Measurements from ENCODE around the gene TMEM18.
A peak's percentile ranks its signal among the peaks of the same experiment; 100 is the strongest.

TMEM18 gene

DNA sequence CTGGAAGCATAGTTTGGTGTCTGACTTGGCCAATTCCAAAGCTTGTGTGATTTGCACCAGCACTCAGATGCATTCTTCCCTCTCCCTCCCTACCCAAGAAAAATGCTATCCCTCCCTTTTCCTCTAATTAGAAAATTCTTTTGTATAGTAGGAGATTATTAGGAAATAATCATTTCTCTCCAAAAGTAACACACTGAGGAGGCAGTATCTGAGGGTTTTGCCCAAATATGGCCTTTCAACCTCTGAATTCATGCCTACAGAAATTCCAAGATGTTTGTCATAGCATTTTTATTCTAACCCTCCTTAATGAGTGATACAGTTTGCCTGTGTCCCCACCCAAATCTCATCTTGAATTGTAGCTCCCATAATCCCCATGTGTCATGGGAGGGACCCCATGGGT is 5.0 kb upstream of the TMEM18 start:
- H3K4me1 Mint-ChIP-seq = peaks cover 15% of the 10 kb centered on the region
- DNase-seq (ENCODE audit: low spot score in 2 of 2) = peak in 1 of 2 donors; percentile 4
- no peak overlapping the region for H3K4me3 Mint-ChIP-seq
- H3K27ac Mint-ChIP-seq = no peak overlapping the region
- no peak for ATAC-seq
- H3K9me3 Mint-ChIP-seq = peaks cover 14% of the 10 kb centered on the region
- H3K36me3 Mint-ChIP-seq = peaks cover 15% of the 10 kb centered on the region

DNA sequence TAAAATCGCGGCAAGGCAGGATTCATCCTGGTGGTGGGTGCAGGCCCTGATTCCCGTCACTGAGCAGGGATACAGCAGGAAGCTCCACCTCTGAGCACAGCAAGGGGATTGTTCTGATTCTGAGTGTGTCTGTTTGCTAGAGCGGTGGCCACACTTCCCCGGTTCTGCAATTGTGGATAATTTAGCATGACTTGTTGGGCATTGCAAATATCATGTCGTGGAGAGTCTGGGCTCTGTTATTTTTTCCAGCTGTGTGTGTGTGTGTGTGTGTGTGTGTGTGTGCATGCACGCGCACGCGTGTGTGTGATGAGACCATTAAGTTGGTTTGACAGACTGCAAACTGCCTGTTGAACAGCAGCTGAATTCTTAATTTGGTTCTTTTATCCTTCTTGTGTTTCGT is 4.1 kb upstream of the TMEM18 start:
- Mint-ChIP-seq H3K4me1 (peaks cover 20% of the 10 kb centered on the region), H3K27ac (no peak overlapping the region), H3K36me3 (peaks cover 24% of the 10 kb centered on the region), H3K4me3 (no peak overlapping the region), H3K9me3 (peaks cover 11% of the 10 kb centered on the region)
- no peak for ATAC-seq
- no peak for DNase-seq (ENCODE audit: low spot score in 2 of 2)

DNA sequence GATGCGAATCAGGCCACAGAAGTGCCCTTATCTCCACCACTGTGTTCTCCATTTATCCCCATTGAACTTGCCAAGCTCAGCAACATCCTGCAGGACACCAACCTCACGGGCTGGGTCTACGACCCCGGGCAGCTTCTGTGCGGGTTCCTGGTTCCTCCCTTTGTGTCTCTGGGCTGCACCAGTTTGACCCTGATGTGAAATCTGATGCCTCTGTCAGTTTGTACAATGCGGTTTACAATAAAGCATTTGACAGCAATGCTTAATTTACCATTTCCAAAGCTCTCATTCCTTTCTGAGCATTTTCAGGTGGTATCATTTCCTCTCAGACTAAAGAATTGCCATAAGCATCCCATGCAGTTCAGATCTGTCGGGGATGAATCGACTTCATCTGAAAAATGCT is 3.3 kb upstream of the TMEM18 start:
- no peak overlapping the region for H3K27ac Mint-ChIP-seq
- no peak for ATAC-seq
- no peak for DNase-seq (ENCODE audit: low spot score in 2 of 2)
- H3K9me3 Mint-ChIP-seq = peaks cover 11% of the 10 kb centered on the region
- no peak overlapping the region for H3K4me3 Mint-ChIP-seq
- peaks cover 28% of the 10 kb centered on the region for H3K4me1 Mint-ChIP-seq
- peaks cover 32% of the 10 kb centered on the region for H3K36me3 Mint-ChIP-seq

DNA sequence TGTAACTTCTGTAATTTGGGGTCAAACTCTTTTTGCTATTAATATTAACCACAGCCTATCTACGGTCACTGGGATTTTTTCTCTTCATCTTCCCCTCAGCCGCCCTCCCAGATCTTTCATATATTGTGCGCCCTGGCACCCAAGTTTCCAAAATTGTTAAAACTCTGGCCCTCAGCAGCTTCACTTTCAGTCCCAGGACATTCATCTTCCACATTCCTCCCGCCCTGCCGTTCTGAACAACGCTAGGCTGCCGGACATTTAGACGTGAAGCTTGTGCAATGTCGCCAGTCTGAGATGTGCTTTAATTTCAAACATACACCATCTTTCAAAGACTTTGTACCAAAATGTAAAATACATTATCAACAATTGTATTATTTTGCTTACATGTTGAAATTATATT is 1.8 kb upstream of the TMEM18 start:
- Mint-ChIP-seq H3K27ac (peak overlapping the region; percentile 100), H3K9me3 (no peaks in the 10 kb centered on the region), H3K4me3 (peak overlapping the region; percentile 95), H3K36me3 (peaks cover 42% of the 10 kb centered on the region), H3K4me1 (peaks cover 44% of the 10 kb centered on the region)
- DNase-seq (ENCODE audit: low spot score in 2 of 2) (peak in 1 of 2 donors; percentile 10), ATAC-seq (no peak)

DNA sequence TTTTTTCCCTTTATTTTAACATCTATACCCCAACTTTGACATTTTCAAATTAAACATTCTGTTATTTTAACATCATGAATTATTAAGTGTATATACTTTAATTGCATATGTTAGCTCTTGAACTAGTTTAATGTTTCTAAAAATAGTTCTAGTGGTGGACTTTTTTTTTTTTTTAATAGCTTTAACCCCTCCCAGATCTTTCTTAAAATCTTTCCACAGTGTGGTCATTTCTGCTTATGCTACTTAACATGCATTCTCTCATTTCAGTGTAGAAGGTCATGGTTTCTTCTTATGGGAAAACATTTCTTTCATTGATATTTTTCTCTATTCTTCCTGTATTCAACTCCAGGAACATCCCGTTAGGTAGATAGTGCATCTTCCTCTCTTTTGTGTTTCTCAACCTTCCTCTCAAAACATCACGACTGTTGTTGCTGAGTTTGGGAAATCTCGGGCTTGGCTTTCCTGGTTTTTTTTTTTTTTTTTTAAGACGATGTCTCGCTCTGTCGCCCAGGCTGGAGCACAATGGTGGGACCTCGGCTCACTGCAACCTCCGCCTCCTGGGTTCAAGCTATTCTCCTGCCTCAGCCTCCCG is 849 bp upstream of the TMEM18 start:
- DNase-seq (ENCODE audit: low spot score in 2 of 2) (no peak), ATAC-seq (no peak)
- Mint-ChIP-seq H3K4me3 (peak overlapping the region; percentile 95), H3K4me1 (peaks cover 49% of the 10 kb centered on the region), H3K9me3 (no peaks in the 10 kb centered on the region), H3K36me3 (peaks cover 45% of the 10 kb centered on the region), H3K27ac (peak overlapping the region; percentile 100)

DNA sequence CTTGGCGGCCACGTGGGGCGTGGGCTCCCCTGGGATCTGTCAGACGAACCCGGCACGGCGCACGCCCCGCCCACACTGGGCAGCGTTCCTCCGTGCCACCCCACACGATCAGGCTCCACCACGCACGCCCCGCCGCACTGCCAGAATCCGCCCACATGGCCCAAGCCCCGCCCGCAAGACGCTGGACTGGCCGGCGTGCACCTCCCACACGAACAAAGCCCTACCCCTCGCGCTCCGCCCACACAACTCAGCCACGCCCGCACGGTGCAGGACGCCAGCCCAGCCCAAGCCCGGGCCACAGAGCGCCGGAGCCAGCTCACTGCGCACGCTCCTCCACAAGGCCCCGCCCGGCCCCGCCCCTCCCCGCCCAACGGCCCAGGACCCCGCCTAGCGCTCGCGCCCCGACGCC is 555 bp downstream of the TMEM18 start:
- Mint-ChIP-seq H3K27ac (peak overlapping the region; percentile 100), H3K36me3 (peaks cover 52% of the 10 kb centered on the region), H3K4me3 (peak overlapping the region; percentile 95)

DNA sequence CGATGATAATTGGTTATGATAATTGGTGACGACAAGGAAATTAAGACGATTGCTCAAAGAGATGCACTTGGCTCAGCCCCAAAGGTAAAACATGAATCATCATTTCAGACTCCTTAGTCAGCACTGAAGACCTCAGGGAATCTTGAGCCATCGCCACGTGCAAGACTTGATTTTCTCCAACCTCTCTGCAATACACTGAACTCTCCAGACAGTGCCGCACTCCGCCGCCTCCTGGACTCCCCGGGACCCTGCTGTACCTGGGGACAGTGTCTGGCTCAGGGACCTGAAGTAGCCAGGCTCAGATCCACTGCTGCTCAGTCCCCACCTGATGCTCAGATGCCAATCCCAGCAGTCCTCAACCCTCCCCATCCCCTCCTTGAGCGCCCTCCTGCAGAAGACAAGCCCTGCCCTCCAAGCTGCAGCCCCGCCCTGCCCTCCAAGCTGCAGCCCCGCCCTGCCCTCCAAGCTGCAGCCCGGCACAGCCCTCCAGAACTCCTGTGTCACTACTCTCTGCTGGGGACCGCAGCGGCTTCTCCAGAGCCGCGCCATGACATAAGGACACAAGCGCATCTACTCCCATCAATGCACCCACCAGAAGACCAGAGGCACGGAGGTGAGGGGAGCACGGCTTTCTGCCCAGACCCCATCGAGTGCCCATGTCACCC is 1.1 kb downstream of the TMEM18 start:
- H3K36me3 Mint-ChIP-seq = peaks cover 54% of the 10 kb centered on the region
- ATAC-seq (peak; percentile 52), DNase-seq (ENCODE audit: low spot score in 2 of 2) (no peak)
- no peaks in the 10 kb centered on the region for H3K9me3 Mint-ChIP-seq
- peaks cover 55% of the 10 kb centered on the region for H3K4me1 Mint-ChIP-seq
- H3K27ac Mint-ChIP-seq = peak overlapping the region; percentile 100
- peak overlapping the region; percentile 95 for H3K4me3 Mint-ChIP-seq

More for the DNA sequence above, 555 bp downstream of the TMEM18 start:
- no peaks in the 10 kb centered on the region for H3K9me3 Mint-ChIP-seq
- DNase-seq (ENCODE audit: low spot score in 2 of 2) (peak; percentile 92 to 98), ATAC-seq (peak; percentile 87)
- peaks cover 55% of the 10 kb centered on the region for H3K4me1 Mint-ChIP-seq

DNA sequence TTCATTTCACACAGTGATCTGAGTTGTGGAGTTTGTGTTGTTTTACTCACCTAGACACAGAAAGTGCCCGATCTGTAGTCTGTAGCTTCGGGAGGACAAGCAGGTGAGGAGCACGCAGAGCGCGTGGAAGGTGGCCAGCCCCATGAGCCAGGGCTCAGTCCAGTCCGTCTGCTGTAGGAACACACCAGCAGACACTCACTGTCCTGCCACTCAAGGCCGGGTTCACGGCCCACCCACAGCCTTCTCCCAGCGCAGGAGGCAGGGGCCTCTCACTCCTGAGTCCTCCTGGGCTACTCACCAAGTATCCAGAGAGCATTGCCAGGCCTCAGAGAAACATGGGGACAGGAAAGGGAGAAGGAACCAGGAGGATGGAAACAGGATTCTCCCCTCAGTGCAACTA is 1.7 kb downstream of the TMEM18 start:
- H3K4me1 Mint-ChIP-seq = peaks cover 61% of the 10 kb centered on the region
- no peaks in the 10 kb centered on the region for H3K9me3 Mint-ChIP-seq
- no peak for ATAC-seq
- peak in 1 of 2 donors; percentile 50 for DNase-seq (ENCODE audit: low spot score in 2 of 2)
- H3K36me3 Mint-ChIP-seq = peaks cover 60% of the 10 kb centered on the region
- peak overlapping the region; percentile 95 for H3K4me3 Mint-ChIP-seq
- no peak overlapping the region for H3K27ac Mint-ChIP-seq

DNA sequence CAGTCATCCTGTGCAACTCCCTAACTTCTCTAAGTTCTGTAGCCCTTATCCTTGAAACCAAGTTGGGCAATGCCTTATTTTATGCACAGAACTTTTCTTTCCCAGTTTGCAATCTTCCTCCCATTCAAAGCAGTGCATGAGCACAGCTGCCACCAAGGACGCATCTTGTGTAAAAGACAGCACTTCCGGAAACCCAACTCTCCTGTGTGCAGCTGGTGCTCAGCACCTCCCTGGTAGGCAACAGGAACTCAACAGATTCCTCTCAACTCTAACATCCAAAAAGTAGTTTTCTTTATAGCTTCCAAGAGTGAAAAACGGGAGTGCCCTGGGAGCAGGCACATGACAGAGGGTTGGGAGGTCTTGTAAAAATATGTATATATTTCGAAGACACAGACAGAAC is 2.2 kb downstream of the TMEM18 start:
- Mint-ChIP-seq H3K4me1 (peaks cover 65% of the 10 kb centered on the region), H3K4me3 (peak overlapping the region; percentile 95), H3K9me3 (no peaks in the 10 kb centered on the region), H3K27ac (peak overlapping the region; percentile 13), H3K36me3 (peaks cover 65% of the 10 kb centered on the region)
- ATAC-seq (no peak), DNase-seq (ENCODE audit: low spot score in 2 of 2) (peak in 1 of 2 donors; percentile 45)

DNA sequence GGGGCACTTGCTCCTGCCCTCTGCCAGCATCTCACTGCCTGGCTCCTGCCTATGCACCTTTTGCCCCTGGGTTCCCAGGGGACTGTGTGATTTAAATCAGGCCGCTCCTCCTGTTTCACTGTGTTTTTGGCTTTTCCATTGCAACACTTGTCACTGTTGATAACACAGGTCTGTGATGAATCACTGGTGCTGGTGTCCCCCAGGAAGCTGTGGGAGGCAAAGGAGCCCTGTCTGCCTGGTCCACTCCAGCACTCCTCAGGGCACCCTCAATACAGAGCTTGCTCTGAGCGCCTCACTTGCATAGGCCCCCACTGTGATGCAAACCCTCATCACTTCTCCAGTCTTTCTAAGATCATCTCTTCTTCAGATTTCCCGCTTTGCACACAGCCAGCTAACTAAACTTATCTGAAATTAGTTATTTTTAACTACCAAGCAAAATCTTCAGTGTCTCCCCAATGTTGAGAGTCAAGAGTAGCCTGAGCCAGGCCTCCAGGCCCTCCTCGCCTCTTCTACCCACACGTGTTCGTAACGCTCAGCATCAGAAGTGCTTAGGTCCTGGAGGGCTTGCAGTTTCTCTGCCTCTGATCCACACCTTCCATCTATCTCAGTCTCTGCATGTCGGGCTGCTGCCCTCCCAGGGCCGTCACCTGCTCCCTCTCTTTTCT is 2.8 kb downstream of the TMEM18 start:
- peak overlapping the region; percentile 13 for H3K27ac Mint-ChIP-seq
- peaks cover 71% of the 10 kb centered on the region for H3K36me3 Mint-ChIP-seq
- H3K4me1 Mint-ChIP-seq = peaks cover 66% of the 10 kb centered on the region
- DNase-seq (ENCODE audit: low spot score in 2 of 2) (peak in 1 of 2 donors; percentile 46), ATAC-seq (no peak)
- H3K9me3 Mint-ChIP-seq = no peaks in the 10 kb centered on the region
- peak overlapping the region; percentile 95 for H3K4me3 Mint-ChIP-seq

DNA sequence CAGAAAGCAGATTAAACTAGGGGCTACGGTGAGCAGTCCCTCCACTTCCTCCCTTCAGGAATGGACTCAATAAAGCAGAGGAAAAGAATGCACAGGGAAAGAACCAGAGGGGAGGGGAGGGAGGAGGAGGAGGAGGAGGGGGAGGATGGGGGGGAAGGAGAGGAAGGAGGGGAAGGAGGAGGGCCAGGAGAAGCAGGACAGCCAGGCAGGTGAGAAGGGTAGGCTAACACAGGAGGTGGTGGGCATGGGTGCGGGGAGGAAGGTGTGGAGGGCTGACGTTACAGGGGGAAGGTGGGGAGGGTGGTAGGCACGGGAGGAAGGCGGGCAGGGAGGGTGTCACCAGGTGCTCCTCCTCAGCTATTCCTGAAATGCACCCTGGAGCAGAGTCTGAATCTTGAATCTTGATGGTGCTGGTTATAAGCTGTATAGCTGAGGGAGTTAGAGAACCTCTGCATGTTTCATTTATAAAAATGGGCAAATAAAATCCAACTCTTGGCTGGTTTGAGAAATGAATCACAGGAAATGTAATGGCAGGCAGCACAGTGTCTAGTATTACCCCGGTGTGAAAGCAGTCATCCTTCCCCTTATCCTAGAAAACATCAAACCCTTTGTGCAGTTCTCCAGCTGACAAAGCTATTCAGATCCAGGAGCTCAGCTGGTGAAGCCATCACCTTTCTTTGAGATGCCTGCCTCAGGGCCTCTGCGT is 3.4 kb downstream of the TMEM18 start:
- DNase-seq (ENCODE audit: low spot score in 2 of 2) = peak in 1 of 2 donors; percentile 49
- no peak for ATAC-seq
- peak overlapping the region; percentile 95 for H3K4me3 Mint-ChIP-seq
- peaks cover 77% of the 10 kb centered on the region for H3K36me3 Mint-ChIP-seq
- peak overlapping the region; percentile 50 for H3K27ac Mint-ChIP-seq
- peaks cover 61% of the 10 kb centered on the region for H3K4me1 Mint-ChIP-seq
- H3K9me3 Mint-ChIP-seq = no peaks in the 10 kb centered on the region

DNA sequence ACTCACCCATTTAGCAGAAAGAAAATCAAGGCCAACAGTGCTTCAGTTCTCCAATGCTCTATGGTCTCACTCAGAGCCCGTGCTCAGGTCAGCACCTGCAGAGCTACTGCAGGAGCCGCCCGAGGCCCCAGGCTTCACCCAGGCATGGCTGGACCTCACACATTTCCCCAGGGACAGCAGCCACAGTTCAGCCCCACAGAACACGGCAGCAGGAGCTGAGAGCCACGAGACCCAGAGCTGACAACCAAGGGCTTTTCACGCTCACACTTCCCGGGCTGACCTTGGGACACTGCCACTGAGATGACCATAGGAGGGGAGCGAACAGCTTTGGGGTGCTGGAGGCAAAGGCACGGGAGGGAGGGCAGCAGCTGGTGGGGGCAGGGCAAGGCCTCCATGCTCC is 4.2 kb downstream of the TMEM18 start:
- peaks cover 78% of the 10 kb centered on the region for H3K36me3 Mint-ChIP-seq
- H3K27ac Mint-ChIP-seq = peak overlapping the region; percentile 32
- no peak overlapping the region for H3K4me3 Mint-ChIP-seq
- H3K4me1 Mint-ChIP-seq = peaks cover 55% of the 10 kb centered on the region
- no peaks in the 10 kb centered on the region for H3K9me3 Mint-ChIP-seq
- DNase-seq (ENCODE audit: low spot score in 2 of 2) (peak in 1 of 2 donors; percentile 32), ATAC-seq (no peak)

DNA sequence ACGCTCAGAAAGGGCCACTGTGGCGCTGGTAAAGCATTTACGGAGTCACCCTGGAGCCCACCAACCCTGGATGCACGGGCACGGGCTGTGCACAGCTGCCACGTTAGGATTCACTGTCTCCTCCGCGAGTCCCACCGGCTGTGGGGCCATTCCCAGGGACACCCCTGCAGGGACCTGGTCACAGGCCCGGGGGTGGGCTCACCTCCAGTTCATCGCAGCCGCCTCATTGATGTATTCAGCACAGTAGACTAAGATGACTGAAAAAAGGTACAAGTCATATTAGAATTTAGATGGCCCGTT is 4.7 kb downstream of the TMEM18 start:
- Mint-ChIP-seq H3K36me3 (peaks cover 78% of the 10 kb centered on the region), H3K27ac (peak overlapping the region; percentile 32), H3K4me1 (peaks cover 56% of the 10 kb centered on the region), H3K9me3 (no peaks in the 10 kb centered on the region), H3K4me3 (no peak overlapping the region)
- ATAC-seq (no peak), DNase-seq (ENCODE audit: low spot score in 2 of 2) (no peak)

DNA sequence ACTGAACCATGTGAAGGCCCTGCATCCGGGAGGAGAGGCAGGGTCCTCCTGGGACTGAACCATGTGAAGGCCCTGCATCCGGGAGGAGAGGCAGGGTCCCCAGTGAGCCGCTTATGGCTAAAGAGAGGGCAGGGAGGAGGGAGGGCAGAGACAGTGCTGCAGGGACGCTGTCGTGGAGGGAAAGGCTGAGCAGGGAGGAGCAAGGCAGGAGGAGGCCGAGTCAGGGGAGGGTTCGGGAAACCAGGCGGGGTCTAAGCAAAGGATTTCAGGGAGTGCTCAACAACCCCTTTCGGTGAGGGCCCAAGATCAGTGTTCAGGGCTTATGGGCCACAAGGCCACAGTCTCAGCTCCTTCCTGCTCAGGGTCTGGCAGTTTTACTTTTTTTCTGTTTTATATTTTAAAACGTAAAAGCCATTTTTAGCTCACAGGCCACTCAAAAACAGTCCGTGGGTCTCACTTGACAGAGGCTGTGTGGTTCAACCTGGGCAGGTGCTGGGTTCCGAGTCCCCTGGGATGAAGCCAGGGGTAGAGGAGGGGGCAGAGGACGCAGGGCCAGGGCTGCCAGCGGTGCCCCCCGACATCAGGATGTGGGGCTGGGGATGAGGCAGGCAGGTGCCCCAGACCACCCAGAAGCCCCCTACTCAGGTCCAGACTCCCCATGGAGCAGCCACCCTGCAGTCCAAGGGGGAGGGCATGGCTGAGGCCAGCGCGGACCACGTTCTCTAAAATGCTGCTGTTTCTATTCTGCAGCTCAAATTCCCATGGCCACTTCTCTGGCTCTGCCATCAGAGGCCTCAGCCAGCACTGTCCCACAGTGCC is 5.2 kb downstream of the TMEM18 start:
- peak in 1 of 2 donors; percentile 44 for DNase-seq (ENCODE audit: low spot score in 2 of 2)
- Mint-ChIP-seq H3K9me3 (no peaks in the 10 kb centered on the region), H3K36me3 (peaks cover 75% of the 10 kb centered on the region), H3K27ac (no peak overlapping the region), H3K4me1 (peaks cover 58% of the 10 kb centered on the region), H3K4me3 (no peak overlapping the region)
- ATAC-seq = no peak

DNA sequence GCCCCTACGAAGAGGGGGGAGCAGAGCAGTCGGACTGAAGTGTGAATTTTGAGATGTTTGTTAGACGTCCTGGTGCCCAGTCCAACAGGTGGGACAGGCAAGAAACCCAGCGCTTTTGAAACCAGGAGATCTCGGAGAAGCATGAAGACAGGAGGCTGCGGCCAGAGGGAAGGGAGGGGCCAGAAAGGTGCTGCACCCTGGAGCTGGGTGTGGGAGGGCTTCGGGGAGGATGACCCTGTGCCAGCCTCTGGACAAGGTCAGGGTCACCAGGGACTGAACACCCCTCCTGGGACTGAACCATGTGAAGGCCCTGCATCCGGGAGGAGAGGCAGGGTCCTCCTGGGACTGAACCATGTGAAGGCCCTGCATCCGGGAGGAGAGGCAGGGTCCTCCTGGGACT is 6.1 kb downstream of the TMEM18 start:
- Mint-ChIP-seq H3K36me3 (peaks cover 70% of the 10 kb centered on the region), H3K27ac (peak overlapping the region; percentile 6), H3K9me3 (no peaks in the 10 kb centered on the region), H3K4me1 (peaks cover 50% of the 10 kb centered on the region), H3K4me3 (no peak overlapping the region)
- DNase-seq (ENCODE audit: low spot score in 2 of 2) = peak in 1 of 2 donors; percentile 34
- ATAC-seq = no peak
